Measurements from ENCODE around the gene HPS3. TPM values are rescaled to one million over a fixed set of nuclear protein-coding genes. Genes with fewer than 3 reads are reported as not detected.

Gene HPS3
- total RNA-seq, 1 donor from 2014 or later = 17.4 TPM

DNA sequence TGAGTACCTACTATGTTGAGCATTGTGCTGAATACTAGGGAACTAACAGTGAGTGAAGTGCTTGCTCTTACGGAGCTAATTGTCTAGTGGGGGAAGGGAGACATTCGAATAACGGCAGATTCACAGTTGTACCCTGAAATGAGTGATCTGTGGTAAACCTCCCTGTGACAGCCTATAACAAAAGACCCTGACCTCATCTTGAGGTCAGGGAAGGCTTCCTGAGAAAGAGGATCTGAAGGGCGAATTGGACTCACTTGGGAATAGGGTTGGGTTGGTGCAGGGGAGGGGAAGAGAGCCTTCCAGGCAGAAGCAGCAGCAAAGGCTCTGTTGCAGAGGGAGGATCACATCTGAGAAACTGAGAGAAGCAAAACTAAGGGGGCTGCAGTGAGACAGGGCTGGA is 13.2 kb downstream of the HPS3 start:
- H3K36me3 Mint-ChIP-seq (ENCODE audit: low read depth) = peaks cover 15% of the 10 kb centered on the region
- H3K4me3 Mint-ChIP-seq = no peak overlapping the region
- DNase-seq (ENCODE audit: low read depth, low spot score) = no peak
- H3K9me3 Mint-ChIP-seq = no peaks in the 10 kb centered on the region
- TF ChIP-seq, protein P1, sequence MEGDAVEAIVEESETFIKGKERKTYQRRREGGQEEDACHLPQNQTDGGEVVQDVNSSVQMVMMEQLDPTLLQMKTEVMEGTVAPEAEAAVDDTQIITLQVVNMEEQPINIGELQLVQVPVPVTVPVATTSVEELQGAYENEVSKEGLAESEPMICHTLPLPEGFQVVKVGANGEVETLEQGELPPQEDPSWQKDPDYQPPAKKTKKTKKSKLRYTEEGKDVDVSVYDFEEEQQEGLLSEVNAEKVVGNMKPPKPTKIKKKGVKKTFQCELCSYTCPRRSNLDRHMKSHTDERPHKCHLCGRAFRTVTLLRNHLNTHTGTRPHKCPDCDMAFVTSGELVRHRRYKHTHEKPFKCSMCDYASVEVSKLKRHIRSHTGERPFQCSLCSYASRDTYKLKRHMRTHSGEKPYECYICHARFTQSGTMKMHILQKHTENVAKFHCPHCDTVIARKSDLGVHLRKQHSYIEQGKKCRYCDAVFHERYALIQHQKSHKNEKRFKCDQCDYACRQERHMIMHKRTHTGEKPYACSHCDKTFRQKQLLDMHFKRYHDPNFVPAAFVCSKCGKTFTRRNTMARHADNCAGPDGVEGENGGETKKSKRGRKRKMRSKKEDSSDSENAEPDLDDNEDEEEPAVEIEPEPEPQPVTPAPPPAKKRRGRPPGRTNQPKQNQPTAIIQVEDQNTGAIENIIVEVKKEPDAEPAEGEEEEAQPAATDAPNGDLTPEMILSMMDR (conservative IDR thresholded peaks at IDR 0.05) = no peak
- H3K27ac Mint-ChIP-seq (ENCODE audit: unreplicated experiment) = no peak overlapping the region
- no peaks in the 10 kb centered on the region for H3K27me3 Mint-ChIP-seq (ENCODE audit: low read depth)
- H3K4me1 Mint-ChIP-seq = peaks cover 5% of the 10 kb centered on the region

DNA sequence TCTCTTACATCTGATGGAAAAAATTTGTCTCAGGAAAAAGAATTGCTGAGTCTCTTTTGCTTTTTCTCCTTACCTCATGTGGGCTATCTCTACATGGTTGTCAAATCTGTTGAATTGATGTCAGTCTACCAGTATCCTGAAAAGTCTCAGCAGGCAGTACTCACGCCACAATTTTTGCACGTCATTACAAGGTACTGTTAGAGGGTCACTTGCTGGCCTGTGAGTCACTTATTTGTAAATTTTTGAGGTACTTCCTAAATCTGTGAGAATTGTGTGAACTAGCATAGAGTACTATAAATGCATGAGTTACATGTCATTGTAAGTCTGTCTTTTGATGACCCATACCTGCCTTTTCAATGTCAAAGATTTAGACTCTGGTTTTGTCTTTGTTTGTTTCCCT is 15.9 kb downstream of the HPS3 start:
- H3K9me3 Mint-ChIP-seq = no peaks in the 10 kb centered on the region
- H3K27ac Mint-ChIP-seq (ENCODE audit: unreplicated experiment) = no peak overlapping the region
- DNase-seq (ENCODE audit: low read depth, low spot score) = no peak
- TF ChIP-seq, protein P1 (conservative IDR thresholded peaks at IDR 0.05) = no peak
- H3K4me3 Mint-ChIP-seq = no peak overlapping the region
- no peaks in the 10 kb centered on the region for H3K27me3 Mint-ChIP-seq (ENCODE audit: low read depth)
- H3K36me3 Mint-ChIP-seq (ENCODE audit: low read depth) = peaks cover 19% of the 10 kb centered on the region
- H3K4me1 Mint-ChIP-seq = no peaks in the 10 kb centered on the region

DNA sequence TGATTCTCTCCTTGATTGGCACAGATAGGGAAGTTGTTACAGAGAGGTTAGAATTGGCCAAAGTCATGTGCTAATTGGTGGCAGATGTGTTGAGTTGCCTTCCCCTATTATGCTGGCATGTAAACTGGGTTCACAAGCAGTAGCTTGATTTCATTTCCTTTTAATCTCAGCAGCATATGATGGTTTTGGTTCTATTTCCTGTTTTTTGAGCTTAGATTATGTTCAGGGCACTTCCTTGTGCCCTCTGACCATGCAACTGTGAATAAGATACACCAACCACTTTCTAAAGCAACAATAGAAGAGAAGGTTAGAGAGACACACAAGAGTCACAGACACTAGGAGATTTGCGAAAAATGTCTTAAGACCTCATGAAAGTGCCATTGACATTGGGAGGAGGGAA is 16.5 kb downstream of the HPS3 start:
- TF ChIP-seq, protein P1 (conservative IDR thresholded peaks at IDR 0.05) = no peak
- Mint-ChIP-seq H3K27me3 (ENCODE audit: low read depth) (no peaks in the 10 kb centered on the region), H3K4me3 (no peak overlapping the region), H3K27ac (ENCODE audit: unreplicated experiment) (no peak overlapping the region), H3K36me3 (ENCODE audit: low read depth) (peaks cover 21% of the 10 kb centered on the region), H3K9me3 (no peaks in the 10 kb centered on the region), H3K4me1 (no peaks in the 10 kb centered on the region)
- DNase-seq (ENCODE audit: low read depth, low spot score) = no peak

DNA sequence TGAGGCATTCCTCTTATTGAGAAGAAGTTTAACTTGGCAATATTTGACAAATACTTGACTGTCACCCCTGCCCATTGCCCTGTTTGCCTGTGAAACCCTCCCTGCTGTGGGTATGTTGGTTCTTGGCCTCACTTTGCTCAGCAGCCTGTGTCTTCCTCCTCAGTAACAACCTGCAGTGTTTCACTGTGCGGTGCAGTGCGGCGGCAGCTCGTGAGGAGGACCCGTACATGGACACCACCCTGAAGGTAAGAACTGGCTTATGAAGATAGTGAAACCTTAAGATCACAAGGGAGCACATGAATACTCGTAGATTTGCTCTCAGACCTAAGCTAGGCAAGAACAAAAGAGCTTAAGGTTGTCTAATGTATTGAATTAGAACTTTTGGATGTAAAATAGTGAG is 21.0 kb downstream of the HPS3 start:
- no peak overlapping the region for H3K4me3 Mint-ChIP-seq
- H3K36me3 Mint-ChIP-seq (ENCODE audit: low read depth) = peaks cover 11% of the 10 kb centered on the region
- no peaks in the 10 kb centered on the region for H3K27me3 Mint-ChIP-seq (ENCODE audit: low read depth)
- no peaks in the 10 kb centered on the region for H3K4me1 Mint-ChIP-seq
- TF ChIP-seq, protein P1 (conservative IDR thresholded peaks at IDR 0.05) = no peak
- no peak overlapping the region for H3K27ac Mint-ChIP-seq (ENCODE audit: unreplicated experiment)
- DNase-seq (ENCODE audit: low read depth, low spot score) = no peak
- no peaks in the 10 kb centered on the region for H3K9me3 Mint-ChIP-seq

GRCh38 chr3:149151843-149152242 is 22.4 kb downstream of the HPS3 start:
- DNase-seq (ENCODE audit: low read depth, low spot score) = no peak
- Mint-ChIP-seq H3K4me1 (no peaks in the 10 kb centered on the region), H3K27ac (ENCODE audit: unreplicated experiment) (no peak overlapping the region), H3K36me3 (ENCODE audit: low read depth) (peaks cover 12% of the 10 kb centered on the region), H3K4me3 (no peak overlapping the region), H3K27me3 (ENCODE audit: low read depth) (no peaks in the 10 kb centered on the region), H3K9me3 (no peaks in the 10 kb centered on the region)
- TF ChIP-seq, protein P1 (conservative IDR thresholded peaks at IDR 0.05) = no peak

DNA sequence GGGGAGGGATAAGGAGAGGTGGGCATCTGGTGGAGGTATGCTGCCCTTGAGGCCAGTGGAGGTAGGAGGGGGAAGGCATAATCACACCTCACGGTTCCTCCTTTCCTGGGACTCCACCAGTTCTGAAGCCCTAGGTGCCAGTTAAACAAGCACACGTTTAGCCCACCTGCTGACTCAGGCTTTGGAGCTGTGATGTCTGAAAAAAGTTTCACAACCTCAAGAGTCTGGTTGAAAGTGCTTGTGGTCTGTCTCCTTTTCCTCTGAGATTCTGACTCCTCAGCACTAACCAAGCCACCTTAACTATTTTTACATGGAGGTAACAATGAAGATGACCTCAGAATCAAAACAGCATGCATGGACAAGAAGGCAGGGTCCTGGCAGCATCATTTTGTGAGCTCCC is 23.0 kb downstream of the HPS3 start:
- Mint-ChIP-seq H3K36me3 (ENCODE audit: low read depth) (peaks cover 12% of the 10 kb centered on the region), H3K4me3 (no peak overlapping the region), H3K9me3 (no peaks in the 10 kb centered on the region), H3K27me3 (ENCODE audit: low read depth) (no peaks in the 10 kb centered on the region), H3K4me1 (no peaks in the 10 kb centered on the region), H3K27ac (ENCODE audit: unreplicated experiment) (no peak overlapping the region)
- DNase-seq (ENCODE audit: low read depth, low spot score) = no peak
- TF ChIP-seq, protein P1 (conservative IDR thresholded peaks at IDR 0.05) = no peak

Data from neural crest cell (in vitro differentiated cells).